ENCODE results near the gene KAT5.
"Not testable (repeated sequence)": the region's sequence is repeated elsewhere in the genome, so short reads cannot be mapped to it uniquely, and the experiment has no call there.

The KAT5 gene

DNA sequence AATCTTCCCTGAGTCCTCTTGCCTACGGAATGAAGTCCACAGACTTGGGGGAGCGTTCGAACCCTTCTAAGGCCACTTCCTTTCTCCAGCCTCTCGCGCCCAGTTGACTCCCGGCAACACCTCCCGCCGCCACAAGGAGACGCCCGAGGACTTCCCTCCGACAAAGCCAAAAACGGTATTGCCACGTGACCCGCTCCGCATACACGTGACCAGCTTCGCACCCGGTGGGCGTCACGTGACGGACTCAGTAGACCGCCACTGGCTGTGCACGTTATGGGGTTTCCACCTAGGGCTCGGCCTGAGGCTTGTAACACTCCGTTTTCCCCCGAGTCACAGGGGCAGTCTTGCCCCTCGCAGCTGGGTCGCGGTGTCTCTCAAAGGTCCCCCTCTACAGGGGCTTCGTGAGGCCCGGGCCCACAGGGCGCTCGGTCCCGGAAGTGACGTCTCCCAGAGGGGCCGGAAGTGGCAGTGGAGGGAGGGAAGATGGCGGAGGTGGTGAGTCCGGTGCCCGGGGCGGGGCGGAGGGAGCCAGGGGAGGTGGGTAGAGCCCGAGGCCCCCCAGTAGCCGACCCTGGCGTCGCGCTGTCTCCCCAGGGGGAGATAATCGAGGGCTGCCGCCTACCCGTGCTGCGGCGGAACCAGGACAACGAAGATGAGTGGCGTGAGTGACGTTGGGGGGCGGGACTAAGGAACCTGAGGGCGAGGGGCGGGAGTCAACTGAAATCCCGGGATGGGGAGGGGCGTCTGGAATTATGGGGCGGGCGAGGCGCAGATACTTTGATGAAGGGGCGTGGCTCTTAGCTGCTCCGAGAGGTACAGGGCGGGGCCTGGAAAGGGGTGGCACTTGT, at the start of gene KAT5:
Gene KAT5, plus strand, starts transcription at position 468 of the 848 bp plus-strand sequence. Its CDS starts 16 bp downstream, at position 484.
- peak; percentile 96 for DNase-seq (ENCODE audit: low spot score)

DNA sequence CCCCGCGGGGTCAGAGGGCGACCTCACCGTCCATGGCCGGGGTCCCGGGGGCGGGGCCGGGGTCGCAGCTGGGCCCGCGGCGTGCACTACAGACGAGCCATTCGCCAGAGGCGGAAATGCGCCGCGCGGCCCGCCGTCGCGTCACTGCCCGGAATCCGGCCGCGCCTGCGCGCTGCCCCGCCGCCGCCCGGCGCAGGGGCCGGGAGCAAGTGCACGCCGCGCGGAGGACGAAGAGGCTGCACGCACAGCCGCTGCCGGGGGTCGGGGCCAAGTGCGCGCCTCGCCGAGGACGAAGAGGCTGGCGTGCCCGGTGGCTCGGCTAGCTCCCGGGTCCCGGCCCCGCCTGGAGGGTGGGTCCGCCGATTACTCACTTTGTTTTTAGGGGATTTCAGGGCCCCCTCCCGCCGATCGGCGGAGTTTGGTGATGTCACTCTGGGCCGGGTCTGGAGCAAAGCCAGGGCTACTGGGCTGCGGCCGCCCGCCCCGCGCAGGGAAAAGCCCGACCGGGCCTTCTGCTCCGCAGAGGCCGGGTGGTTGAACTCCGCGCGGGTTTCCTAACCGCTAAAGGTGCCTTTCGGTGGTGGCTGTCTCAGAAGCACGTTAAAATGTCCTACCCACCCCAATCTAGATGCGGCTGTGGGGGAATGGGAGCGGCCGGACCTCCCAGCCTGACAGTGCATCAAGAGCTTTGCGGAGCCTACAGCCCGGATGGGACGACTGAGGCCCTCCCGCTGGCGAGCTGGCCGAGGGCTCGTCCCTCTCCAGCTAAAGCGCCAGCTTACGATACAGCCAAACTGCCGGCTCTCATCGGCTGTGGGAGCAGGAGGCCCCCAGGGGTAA, 49.0 kb upstream of the KAT5 start, which contains the start of gene RELA:
Gene RELA, minus strand, starts transcription at position 118 of the 840 bp plus-strand sequence. Its CDS starts 84 bp downstream, at position 34.
- DNase-seq (ENCODE audit: low spot score), result peak; percentile 95

DNA sequence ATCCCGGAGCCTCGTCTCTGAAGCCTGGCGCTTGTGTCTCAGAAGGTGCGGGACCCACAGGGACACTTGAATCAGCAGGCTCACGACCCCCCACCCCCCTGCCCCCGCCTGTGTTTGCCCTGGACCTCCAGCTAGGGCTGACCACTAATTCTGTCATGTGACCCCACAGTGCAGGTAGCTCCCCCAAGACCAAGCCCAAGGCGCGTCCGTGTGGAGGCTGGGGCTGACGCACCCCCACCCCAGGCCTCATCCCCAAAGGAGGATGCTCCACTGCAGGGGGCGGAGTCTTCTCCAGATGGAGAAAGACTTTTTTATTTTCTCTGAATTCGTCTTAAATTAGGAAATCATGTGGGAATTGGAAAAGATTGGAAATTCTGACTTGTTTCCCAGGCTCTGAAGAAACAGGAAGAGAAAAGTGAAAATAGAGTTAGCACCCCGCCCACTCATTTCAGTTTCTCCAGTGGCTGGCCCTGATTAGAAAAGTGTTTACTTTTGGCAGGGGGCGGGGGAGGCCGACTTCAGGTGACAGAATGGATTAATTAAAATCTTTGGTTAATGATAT, 48.3 kb upstream of the KAT5 start:
- peak; percentile 73 for DNase-seq (ENCODE audit: low spot score)

DNA sequence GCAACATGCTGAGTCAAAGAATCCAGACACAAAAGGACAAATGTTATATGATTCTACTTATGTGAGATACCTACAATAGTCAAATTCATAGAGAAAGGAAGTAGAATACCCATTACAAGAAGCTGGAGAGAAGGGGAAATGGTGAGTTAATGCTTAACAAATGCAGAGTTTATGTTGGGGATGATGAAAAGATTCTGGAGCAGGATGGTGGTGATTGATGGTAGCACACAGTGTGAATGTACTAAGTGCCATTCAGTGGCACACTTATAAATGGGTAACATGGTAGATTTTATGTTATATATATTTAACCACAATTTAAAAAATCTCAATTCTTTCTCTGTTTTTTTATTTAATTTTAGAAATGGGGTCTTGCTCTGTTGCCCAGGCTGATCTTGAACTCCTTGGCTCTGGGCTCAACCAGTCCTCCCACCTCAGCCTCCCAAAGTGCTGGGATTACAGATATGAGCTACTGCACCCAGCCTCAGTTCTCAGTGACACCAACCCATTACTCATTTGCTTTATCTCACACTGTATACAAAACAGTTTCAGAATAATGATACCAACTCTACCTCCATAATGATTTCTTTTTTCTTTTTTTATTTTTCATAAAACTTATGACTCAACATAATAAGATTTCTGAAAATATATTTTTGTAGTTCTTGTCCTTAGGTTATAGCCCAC, 39.7 kb upstream of the KAT5 start:
- no peak for DNase-seq (ENCODE audit: low spot score)

DNA sequence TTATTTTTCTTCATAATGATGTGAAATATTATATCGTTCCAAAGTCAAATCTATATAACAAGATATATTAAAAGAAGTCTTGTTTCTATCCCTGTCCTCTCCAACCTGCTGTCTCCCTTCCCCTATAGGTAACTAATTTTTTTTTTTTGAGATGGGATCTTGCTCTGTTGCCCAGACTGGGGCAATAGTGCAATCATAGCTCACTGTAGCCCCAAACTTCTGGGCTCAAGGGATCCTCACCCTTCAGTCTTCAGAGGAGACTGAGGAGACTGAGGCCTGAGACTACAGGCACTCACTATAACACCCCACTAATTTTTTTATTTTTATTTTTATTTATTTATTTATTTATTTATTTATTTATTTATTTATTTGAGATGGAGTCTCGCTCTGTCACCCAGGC, 39.1 kb upstream of the KAT5 start:
- no peak for DNase-seq (ENCODE audit: low spot score)

- no peak for DNase-seq (ENCODE audit: low spot score)
Observed at GRCh38 chr11:65680192-65680743, 31.8 kb upstream of the KAT5 start.

DNA sequence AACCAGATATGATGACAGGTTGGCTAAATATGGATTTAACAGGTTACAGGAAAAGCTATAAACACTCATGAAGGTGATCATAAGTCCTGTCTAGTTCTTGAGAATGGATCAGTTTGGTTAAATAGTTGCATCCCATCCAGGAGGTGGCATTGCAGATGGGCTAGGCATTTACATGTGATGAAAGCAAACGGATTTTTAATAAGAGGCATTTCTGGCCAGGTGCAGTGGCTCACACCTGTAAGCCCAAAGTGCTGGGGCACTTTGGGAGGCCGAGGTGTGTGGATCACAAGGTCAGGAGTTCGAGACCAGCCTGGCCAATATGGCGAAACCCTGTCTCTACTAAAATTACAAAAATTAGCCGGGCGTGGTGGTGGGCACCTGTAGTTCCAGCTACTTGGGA, 28.6 kb upstream of the KAT5 start:
- not testable (repeated sequence) for DNase-seq (ENCODE audit: low spot score)

DNA sequence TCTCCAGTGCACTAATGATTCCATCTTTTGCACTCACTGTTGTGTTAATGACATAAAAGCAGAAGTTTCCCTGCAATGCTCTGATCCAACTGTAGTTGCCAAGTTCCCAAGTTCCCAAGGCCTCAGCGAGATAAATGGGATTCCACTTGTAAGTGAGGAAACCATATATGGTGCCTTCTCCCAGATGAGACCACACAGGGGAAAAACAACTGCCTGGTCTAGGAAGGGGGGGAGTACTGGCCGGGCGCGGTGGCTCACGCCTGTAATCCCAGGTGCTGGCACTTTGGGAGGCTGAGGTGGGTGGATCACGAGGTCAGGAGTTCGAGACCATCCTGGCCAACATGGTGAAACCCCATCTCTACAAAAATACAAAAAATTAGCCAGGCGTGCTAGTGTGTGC, 26.1 kb upstream of the KAT5 start:
- DNase-seq (ENCODE audit: low spot score), result no peak

DNA sequence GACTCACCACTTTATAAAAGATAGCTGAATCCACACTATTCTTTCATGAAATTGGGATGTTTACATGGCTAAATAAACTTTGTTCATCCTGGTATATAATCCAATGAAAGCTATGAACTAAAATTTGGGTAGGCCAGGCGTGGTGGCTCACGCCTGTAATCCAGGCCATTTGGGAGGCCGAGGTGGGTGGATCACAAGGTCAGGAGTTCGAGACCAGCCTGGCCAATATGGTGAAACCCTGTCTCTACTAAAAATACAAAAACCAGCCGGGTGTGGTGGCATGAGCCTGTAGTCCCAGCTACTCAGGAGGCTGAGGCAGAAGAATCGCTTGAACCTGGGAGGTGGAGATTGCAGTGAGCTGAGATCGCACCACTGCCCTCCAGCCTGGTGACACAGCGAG, 20.2 kb upstream of the KAT5 start:
- not testable (repeated sequence) for DNase-seq (ENCODE audit: low spot score)

GRCh38 chr11:65692367-65692766, 19.7 kb upstream of the KAT5 start:
- DNase-seq (ENCODE audit: low spot score), result no peak

DNA sequence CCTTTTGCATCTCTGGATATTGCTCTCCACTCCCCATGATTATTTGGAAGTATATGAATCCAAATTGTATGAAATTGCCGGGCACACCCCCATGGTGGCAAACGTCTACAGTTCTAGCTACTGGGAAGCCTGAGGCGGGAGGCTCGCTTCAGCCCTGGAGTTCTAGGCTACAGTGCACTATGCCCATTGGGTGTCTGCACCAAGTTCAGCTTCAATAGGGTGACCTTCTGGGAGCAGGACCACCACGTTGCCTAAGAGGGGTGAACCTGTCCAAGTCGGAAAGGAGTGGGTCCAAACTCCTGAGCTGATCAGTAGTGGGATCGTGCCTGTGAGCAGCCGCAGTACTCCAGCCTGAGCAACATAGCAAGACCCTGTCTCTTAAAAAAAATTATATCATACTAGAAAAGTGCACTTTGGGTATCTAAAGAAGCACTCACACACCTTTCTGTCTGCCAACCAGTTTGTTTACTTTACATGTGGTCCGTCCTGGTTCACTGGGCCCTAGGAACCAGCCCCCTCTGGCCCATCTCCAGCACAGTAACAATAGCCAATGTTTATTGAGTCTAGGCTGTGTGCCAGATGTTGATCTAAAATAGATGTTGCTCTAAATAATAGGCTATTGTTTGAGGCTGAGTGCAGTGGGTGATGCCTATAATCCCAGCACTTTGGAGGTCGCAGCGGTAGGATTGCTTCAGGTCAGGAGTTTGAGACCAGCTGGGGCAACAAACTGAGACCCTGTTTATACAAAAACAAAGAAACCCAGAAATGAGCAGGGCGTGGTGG, 16.4 kb upstream of the KAT5 start:
- peak; percentile 88 for DNase-seq (ENCODE audit: low spot score)

- no peak for DNase-seq (ENCODE audit: low spot score)
Observed at GRCh38 chr11:65696802-65697552, 15.1 kb upstream of the KAT5 start.

- no peak for DNase-seq (ENCODE audit: low spot score)
Observed at GRCh38 chr11:65698205-65698604, 13.8 kb upstream of the KAT5 start.

DNA sequence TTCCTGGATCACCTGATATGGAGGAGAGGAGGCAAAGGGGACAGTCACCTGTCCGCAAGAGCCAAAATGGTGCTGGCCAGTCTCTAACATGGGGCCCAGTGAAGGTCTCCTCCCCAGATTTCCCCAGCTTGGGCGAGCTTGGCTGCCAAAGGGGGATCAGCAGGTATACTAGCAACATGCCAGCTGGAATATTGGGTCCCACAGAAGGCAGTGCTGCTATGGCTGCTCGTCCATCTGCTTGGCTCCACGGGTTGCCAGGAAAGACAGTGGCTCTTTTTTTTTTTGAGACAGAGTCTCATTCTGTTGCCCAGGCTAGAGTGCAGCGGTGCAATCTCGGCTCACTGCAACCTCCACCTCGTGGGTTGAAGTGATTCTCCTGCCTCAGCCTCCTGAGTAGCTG, 12.7 kb upstream of the KAT5 start:
- no peak for DNase-seq (ENCODE audit: low spot score)

- DNase-seq (ENCODE audit: low spot score), result no peak
Observed at GRCh38 chr11:65700399-65700798, 11.7 kb upstream of the KAT5 start.

DNA sequence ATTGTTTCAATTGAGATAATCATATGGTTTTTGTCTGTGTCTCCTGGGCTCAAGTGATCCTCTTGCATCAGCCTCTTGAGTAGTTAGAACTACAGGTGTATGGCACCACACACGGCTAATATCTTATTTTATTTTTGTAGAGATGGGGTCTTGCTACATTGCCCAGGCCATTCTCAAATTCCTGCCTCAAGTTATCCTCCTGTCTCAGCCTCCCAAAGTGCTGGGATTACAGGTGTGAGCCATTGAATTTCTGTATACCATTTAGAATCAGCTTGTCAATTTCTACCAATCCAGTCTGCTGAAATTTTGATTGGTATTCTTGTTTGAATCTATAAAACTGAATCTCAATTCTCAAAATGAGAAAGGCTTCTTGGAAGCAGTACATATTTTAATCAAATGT, 10.4 kb upstream of the KAT5 start:
- DNase-seq (ENCODE audit: low spot score), result no peak

DNA sequence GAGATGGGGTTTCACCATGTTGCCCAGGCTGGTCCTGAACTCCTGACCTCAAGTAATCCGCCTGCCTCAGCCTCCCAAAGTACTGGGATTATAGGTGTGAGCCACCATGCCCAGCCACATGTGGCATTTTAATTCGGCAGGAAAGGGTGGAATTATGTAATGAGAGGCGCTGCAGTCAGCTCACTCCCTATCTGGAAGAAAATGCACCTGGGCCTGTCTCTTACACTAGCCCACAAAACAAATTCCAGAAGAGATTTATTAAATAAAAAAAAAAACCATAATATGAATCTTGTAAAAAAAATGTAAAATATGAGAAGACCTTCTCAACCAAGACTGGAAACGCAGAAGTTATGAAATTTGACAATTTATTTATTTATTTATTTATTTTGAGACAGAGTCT, 8.2 kb upstream of the KAT5 start:
- no peak for DNase-seq (ENCODE audit: low spot score)

DNA sequence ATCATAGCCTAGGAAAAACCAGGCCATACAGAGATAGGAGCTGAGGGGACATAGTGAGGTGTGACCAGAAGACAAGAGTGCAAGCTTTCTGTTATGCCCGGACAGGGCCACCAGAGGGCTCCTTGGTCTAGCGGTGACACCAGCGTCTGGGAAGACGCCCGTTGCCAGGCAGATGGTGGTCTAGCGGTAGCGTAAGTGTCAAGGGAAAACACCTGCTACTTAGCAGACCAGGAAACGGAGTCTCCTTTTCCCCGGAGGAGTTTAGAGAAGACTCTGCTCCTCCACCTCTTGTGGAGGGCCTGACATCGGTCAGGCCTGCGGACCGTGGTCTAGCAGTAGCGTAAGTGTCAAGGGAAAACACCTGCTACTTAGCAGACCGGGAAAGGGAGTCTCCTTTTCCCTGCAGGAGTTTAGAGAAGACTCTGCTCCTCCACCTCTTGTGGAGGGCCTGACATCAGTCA, 5.7 kb upstream of the KAT5 start:
- peak; percentile 41 for DNase-seq (ENCODE audit: low spot score)

DNA sequence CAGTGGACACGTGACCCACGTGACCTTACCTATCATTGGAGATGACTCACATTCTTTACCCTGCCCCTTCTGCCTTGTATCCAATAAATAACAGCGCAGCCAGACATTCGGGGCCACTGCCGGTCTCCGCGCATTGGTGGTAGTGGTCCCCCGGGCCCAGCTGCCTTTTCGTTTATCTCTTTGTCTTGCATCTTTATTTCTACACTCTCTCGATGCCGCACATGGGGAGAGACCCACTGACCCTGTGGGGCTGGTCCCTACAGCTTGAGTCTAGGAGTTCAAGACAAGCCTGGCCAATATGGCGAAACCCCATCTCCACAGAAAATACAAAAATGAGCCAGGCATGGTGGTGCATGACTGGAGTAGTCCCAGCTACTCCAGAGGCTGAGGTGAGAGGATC, 5.0 kb upstream of the KAT5 start:
- not testable (repeated sequence) for DNase-seq (ENCODE audit: low spot score)

GRCh38 chr11:65708451-65708850, 3.6 kb upstream of the KAT5 start:
- no peak for DNase-seq (ENCODE audit: low spot score)

All from globus pallidus (tissue), 1 donor.